GM19035 (cell line): ENCODE measurements around the gene ZNF639.

ENCODE experiments used
- ATAC-seq: cut with Tn5 transposase; IDR thresholded peaks from one replicate; pipeline ENCODE4 v1.9.1; 2021; ENCODE audit not compliant: unreplicated experiment

ZNF639 gene

GRCh38 chr3:179309225-179310078 lies 13.4 kb upstream of the ZNF639 start:
- ATAC-seq, result peak; percentile 86

- ATAC-seq, result no peak
Observed at GRCh38 chr3:179318876-179319275, 4.0 kb upstream of the ZNF639 start.

- no peak for ATAC-seq
Observed at GRCh38 chr3:179321668-179322285, 1.1 kb upstream of the ZNF639 start.

GRCh38 chr3:179323197-179324110 lies 623 bp downstream of the ZNF639 start:
- peak; percentile 45 for ATAC-seq

GRCh38 chr3:179324270-179324754 lies 1.5 kb downstream of the ZNF639 start:
- no peak for ATAC-seq

- no peak for ATAC-seq
Observed at GRCh38 chr3:179330438-179330837, 7.6 kb downstream of the ZNF639 start.

- ATAC-seq, result no peak
Observed at GRCh38 chr3:179332240-179332639, 9.4 kb downstream of the ZNF639 start.

GRCh38 chr3:179333084-179333483 lies 10.3 kb downstream of the ZNF639 start:
- ATAC-seq, result no peak

GRCh38 chr3:179336345-179336929 lies 13.6 kb downstream of the ZNF639 start:
- ATAC-seq, result no peak

- ATAC-seq, result peak; percentile 94
Observed at GRCh38 chr3:179347345-179348194, 24.7 kb downstream of the ZNF639 start, which contains the start of gene MFN1. TSS of gene MFN1 (plus strand) at chr3:179347709. CDS start at chr3:179348852, 1,143 bp downstream.

GRCh38 chr3:179348325-179349013 lies 25.6 kb downstream of the ZNF639 start:
- ATAC-seq, result peak; percentile 67

- ATAC-seq, result no peak
Observed at GRCh38 chr3:179355996-179356395, 33.2 kb downstream of the ZNF639 start.

- no peak for ATAC-seq
Observed at GRCh38 chr3:179363332-179363731, 40.5 kb downstream of the ZNF639 start.

- no peak for ATAC-seq
Observed at GRCh38 chr3:179369621-179370020, 46.8 kb downstream of the ZNF639 start.

GRCh38 chr3:179373938-179374337 lies 51.1 kb downstream of the ZNF639 start:
- ATAC-seq, result no peak

GRCh38 chr3:179375091-179375999 lies 52.5 kb downstream of the ZNF639 start:
- ATAC-seq, result no peak

GRCh38 chr3:179376474-179376873 lies 53.6 kb downstream of the ZNF639 start:
- ATAC-seq, result no peak
